HG03439 (cell line): ENCODE results near the gene ZNF385A.
"Not testable (repeated sequence)": the region's sequence is repeated elsewhere in the genome, so short reads cannot be mapped to it uniquely, and the experiment has no call there.

Experiments
- ATAC-seq: cut with Tn5 transposase; IDR thresholded peaks from one replicate; pipeline ENCODE4 v1.9.1; 2021; ENCODE audit warnings: mild to moderate bottlenecking, moderate library complexity; ENCODE audit not compliant: unreplicated experiment

Gene ZNF385A

DNA sequence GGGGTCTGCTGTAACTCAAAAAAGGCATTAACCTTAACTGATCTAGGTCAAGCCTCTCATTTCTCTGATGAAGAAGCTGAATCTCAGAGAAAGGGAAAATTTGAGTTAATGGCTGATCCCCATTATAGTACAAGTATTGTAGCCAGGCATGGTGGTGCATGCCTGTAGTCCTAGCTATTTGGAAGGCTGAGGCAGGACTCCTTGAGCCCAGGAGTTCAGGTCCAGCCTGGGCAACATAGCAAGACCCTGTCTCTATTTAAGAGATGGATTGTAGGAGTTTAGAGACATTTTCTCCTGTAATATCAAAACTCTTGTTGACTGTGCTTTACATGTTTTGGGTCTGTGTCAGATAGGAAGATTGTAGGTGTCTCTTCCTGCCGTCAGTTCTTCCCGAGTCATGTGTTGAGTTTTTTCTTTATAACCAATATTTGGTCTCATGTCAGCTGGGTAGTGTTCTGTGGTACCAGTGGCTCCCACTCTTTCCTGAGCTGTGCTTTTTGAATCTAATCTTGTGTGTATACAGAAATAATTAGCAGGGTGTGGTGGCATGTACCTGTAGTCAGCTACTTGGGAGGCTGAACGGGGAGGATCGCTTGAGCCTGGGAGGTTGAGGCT, 51.0 kb downstream of the ZNF385A start:
- ATAC-seq = no peak

- ATAC-seq = no peak
Measured at GRCh38 chr12:54331461-54331860, 53.1 kb downstream of the ZNF385A start.

DNA sequence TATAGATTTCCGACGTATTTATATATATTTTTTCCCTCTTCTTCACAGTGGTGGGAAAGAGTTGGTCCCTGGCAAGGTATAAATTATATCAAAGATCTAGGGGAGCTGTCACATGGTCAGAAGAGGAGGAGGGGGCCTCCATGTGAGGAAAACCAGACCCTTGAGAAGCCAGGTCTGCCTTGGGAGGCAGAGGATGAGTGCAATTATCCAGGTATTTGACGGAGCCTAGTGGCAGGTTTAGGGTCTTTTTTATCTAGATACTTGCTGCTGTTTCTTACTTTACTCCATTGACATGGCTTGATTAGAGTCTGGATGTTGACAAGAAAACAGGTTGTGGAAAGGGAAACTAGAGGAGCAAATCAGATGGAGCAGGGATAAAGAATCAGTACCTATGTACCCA, 54.1 kb downstream of the ZNF385A start:
- ATAC-seq = no peak

DNA sequence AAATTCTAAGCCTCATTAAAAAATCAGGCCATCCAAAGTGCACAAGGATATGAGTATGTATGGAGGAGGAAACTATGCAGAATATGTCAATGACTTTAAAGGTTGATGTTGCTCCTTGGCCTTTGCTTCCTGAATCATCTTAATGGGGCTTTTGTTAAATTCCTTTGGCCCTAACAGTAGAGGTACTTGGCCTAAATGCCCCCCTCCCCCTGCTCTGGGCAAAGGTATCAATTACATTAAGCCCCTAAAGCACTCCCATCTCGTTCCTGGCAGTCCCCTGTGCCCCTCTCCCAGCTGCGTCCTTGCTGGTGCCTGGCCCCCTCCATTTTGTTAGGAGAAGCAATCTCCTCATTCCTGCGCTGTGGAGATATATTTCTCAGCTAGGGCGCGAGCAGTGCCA, 54.8 kb downstream of the ZNF385A start:
- ATAC-seq = no peak

DNA sequence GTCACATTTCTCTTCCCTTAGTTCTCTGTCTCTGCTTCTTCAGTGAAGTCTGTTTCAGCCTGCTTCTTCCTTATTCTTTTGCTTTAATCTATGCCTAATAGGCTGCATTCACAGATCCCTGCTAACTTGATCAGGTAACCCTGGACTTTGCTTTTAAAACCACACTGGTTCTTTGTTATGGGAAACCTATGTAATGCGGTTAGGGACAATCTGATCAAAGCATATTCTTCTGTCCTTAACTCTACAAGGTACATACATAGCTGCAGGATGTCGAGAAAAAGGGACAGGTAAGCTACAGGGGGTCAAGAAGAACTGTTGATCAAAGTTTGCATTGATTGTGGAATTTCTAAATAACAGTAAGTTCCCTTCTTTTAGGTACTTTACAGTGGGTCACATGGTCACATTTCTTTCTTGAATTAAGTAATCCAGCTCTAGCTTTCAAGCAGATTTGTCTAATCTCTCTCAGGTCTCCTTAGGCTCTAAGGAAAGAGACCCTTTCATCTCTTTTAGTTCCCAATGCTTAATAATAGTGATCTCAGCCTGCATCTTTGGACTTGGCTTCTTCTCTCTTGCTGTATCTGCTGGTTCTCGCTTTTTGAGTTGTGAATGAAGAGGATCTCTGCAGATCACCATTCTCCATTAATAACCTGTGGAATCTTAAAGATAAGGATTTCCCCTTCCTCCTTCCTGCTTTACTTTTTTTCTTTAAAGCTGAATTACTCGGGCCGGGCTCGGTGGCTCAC, 55.8 kb downstream of the ZNF385A start:
- ATAC-seq = no peak

DNA sequence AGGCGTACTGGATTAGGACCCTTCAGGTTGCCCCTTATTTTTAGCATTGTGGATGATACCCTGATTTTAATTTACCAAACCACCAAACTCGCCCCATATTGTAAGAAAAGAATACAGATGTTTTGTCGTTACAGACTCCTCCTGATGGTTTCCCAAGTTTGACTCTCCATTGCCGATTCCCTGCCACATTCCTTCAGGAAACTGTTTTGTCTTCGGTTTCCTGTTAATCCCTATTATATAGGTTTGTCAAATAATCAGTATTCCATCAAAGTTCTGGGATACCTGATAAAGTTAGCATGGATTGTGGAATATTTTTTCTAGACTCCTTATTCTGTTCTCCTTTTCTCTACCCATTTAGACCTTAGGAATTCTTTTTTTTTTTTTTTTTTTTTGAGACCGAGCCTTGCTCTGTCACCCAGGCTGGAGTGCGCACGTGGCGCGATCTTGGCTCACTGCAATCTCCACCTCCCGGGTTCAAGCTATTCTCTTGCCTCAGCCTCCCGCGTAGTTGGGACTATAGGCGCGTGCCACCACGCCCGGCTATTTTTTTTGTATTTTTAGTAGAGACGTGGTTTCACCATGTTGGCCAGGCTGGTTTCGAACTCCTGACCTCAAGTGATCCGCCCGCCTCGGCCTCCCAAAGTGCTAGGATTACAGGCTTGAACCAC, 59.0 kb downstream of the ZNF385A start:
- not testable (repeated sequence) for ATAC-seq

DNA sequence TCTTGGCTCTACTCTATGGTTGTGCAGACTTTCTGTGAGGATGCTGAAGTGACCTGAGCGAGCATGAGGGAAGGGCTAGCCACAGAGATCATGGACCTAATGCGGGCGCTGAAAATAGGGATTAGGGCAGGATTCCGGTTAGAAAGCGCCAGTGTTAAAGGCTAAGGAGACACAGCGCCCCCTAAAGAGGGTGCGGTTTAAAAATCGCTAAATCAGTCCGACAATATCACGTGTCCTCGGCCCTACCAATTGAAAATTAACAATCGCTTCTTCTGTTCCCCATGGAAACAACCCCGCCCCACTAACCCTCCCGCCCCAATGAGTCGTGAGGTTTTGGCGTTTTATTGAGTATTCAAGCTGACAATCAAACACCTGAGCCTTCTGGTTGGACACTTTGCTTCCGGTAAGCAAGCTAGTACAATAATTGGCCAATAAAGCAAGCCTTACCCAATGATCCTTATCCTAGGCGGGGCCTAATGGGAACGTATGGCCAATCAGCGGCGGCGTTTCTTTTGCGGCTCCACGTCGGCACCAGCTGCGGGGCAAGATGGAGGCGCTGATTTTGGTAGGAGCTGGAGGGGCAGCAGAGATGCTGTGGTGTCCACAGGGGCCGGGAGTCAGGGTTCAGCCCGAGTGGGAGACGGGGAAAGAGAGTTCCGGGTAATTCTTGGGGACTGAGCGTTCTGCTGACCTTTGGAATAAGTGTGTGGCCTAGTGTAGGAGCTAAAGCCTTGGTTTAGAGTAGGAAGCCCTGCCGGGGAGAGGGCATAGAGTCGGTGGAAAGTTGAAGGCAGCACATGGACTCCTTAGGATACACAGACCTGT, 59.7 kb downstream of the ZNF385A start, which contains the start of gene COPZ1:
Gene COPZ1, plus strand, starts transcription at position 515 of the 825 bp plus-strand sequence. Its CDS starts 33 bp downstream, at position 548.
- ATAC-seq = peak; percentile 99

- no peak for ATAC-seq
Measured at GRCh38 chr12:54321363-54321762, 63.2 kb downstream of the ZNF385A start.
